ENCODE measurements around the gene PACRG.

Gene PACRG

GRCh38 chr6:163136681-163137397 is 409.1 kb downstream of the PACRG start:
- DNase-seq (ENCODE audit: low read depth in 2 of 2), result no peak

GRCh38 chr6:163137398-163137881 is 409.7 kb downstream of the PACRG start:
- no peak for DNase-seq (ENCODE audit: low read depth in 2 of 2)

- DNase-seq (ENCODE audit: low read depth in 2 of 2), result no peak
Measured at GRCh38 chr6:163146036-163146435, 418.3 kb downstream of the PACRG start.

- no peak for DNase-seq (ENCODE audit: low read depth in 2 of 2)
Measured at GRCh38 chr6:163147994-163148393, 420.2 kb downstream of the PACRG start.

- no peak for DNase-seq (ENCODE audit: low read depth in 2 of 2)
Measured at GRCh38 chr6:163148451-163149278, 420.9 kb downstream of the PACRG start.

GRCh38 chr6:163149279-163149848 is 421.6 kb downstream of the PACRG start:
- no peak for DNase-seq (ENCODE audit: low read depth in 2 of 2)

- DNase-seq (ENCODE audit: low read depth in 2 of 2), result no peak
Measured at GRCh38 chr6:163151212-163151611, 423.4 kb downstream of the PACRG start.

- DNase-seq (ENCODE audit: low read depth in 2 of 2), result no peak
Measured at GRCh38 chr6:163152701-163153100, 424.9 kb downstream of the PACRG start.

- no peak for DNase-seq (ENCODE audit: low read depth in 2 of 2)
Measured at GRCh38 chr6:163159110-163159509, 431.3 kb downstream of the PACRG start.

- no peak for DNase-seq (ENCODE audit: low read depth in 2 of 2)
Measured at GRCh38 chr6:163159689-163160088, 431.9 kb downstream of the PACRG start.

- no peak for DNase-seq (ENCODE audit: low read depth in 2 of 2)
Measured at GRCh38 chr6:163162007-163162873, 434.5 kb downstream of the PACRG start.

- no peak for DNase-seq (ENCODE audit: low read depth in 2 of 2)
Measured at GRCh38 chr6:163162874-163163213, 435.1 kb downstream of the PACRG start.

- DNase-seq (ENCODE audit: low read depth in 2 of 2), result no peak
Measured at GRCh38 chr6:163164175-163164900, 436.6 kb downstream of the PACRG start.

- DNase-seq (ENCODE audit: low read depth in 2 of 2), result no peak
Measured at GRCh38 chr6:163165155-163165910, 437.6 kb downstream of the PACRG start.

- no peak for DNase-seq (ENCODE audit: low read depth in 2 of 2)
Measured at GRCh38 chr6:163165922-163166321, 438.1 kb downstream of the PACRG start.

- DNase-seq (ENCODE audit: low read depth in 2 of 2), result no peak
Measured at GRCh38 chr6:163166507-163166906, 438.7 kb downstream of the PACRG start.

GRCh38 chr6:163169521-163169920 is 441.7 kb downstream of the PACRG start:
- DNase-seq (ENCODE audit: low read depth in 2 of 2), result no peak

GRCh38 chr6:163170294-163170883 is 442.6 kb downstream of the PACRG start:
- no peak for DNase-seq (ENCODE audit: low read depth in 2 of 2)

- DNase-seq (ENCODE audit: low read depth in 2 of 2), result no peak
Measured at GRCh38 chr6:163173741-163174140, 446.0 kb downstream of the PACRG start.

- no peak for DNase-seq (ENCODE audit: low read depth in 2 of 2)
Measured at GRCh38 chr6:163175301-163175700, 447.5 kb downstream of the PACRG start.

Data from activated CD8-positive, alpha-beta memory T cell treated with anti-CD3 and anti-CD28 coated beads for 4 hours (primary cell).